SK-N-SH treated with all-trans-retinoic acid at 6 μM for 48 hours (cell line): ENCODE results near the gene TMEM222.

Experiments
- CSDC2 ChIP-seq: fragments of 250-450 bp; sonication (Bioruptor Pico); IDR thresholded peaks from 2 replicates; pipeline ENCODE4 v1.5.0; 2020; ENCODE audit warnings: mild to moderate bottlenecking, moderate library complexity
- OSR1 ChIP-seq: fragments of 250-450 bp; sonication (Bioruptor Pico); IDR thresholded peaks from 2 replicates; pipeline ENCODE4 v1.8.0; 2022; ENCODE audit warnings: moderate library complexity, mild to moderate bottlenecking, inconsistent platforms
- ZC3H10 ChIP-seq: fragments of 250-450 bp; sonication (Bioruptor Pico); IDR thresholded peaks from 2 replicates; pipeline ENCODE4 v1.5.1; 2021; ENCODE audit warnings: mild to moderate bottlenecking, moderate library complexity
- ZFP3 ChIP-seq: fragments of 250-450 bp; sonication (Bioruptor Pico); IDR thresholded peaks from 2 replicates; pipeline ENCODE4 v1.5.0; 2020; ENCODE audit warnings: mild to moderate bottlenecking, moderate library complexity
- ZFP30 ChIP-seq: fragments of 450-650 bp; formaldehyde crosslinking; IDR thresholded peaks from 2 replicates; pipeline ENCODE4 v1.5.0; 2022; ENCODE audit warnings: mild to moderate bottlenecking, moderate library complexity
- ZNF8 ChIP-seq: fragments of 450-650 bp; formaldehyde crosslinking; IDR thresholded peaks from 2 replicates; pipeline ENCODE4 v1.5.0; 2020; ENCODE audit warnings: mild to moderate bottlenecking, moderate library complexity
- TF ChIP-seq, protein P1 (sequence below): fragments of 250-450 bp; sonication (Bioruptor Pico); IDR thresholded peaks from 2 replicates; pipeline ENCODE4 v1.5.1; 2021; ENCODE audit warnings: mild to moderate bottlenecking, moderate library complexity

DNA sequence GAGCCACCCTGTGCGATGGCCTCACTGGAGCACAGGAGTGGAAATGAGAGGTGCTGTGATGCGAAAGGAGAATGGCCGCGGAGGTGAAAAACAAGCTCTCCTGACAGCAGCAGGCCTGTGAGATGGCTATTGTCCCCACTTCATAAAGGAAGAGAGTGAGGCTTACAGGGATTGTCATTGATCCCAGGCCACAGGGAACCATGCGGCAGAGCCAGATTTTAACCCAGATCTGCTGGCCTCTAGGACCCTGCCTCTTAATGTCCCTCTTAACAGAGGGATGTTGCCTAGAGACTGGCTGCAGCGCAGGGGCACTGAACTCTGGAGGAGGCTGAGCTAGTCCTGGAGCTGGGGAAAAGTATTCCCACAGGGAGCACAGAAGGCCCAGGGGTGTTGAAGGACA is 16.8 kb downstream of the TMEM222 start:
- TF ChIP-seq ZFP30 (no peak), OSR1 (CRISPR knock-in tag) (no peak), ZNF8 (CRISPR knock-in tag) (no peak), ZFP3 (CRISPR knock-in tag) (no peak), ZC3H10 (CRISPR knock-in tag) (no peak), CSDC2 (CRISPR knock-in tag) (no peak)
- TF ChIP-seq, protein P1, sequence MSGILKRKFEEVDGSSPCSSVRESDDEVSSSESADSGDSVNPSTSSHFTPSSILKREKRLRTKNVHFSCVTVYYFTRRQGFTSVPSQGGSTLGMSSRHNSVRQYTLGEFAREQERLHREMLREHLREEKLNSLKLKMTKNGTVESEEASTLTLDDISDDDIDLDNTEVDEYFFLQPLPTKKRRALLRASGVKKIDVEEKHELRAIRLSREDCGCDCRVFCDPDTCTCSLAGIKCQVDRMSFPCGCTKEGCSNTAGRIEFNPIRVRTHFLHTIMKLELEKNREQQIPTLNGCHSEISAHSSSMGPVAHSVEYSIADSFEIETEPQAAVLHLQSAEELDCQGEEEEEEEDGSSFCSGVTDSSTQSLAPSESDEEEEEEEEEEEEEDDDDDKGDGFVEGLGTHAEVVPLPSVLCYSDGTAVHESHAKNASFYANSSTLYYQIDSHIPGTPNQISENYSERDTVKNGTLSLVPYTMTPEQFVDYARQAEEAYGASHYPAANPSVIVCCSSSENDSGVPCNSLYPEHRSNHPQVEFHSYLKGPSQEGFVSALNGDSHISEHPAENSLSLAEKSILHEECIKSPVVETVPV (CRISPR knock-in tag), result no peak
